Measurements from ENCODE around the gene GCC2.
A peak's percentile ranks its signal among the peaks of the same experiment; 100 is the strongest.
"Not testable (repeated sequence)": the region's sequence is repeated elsewhere in the genome, so short reads cannot be mapped to it uniquely, and the experiment has no call there.

GCC2 gene

DNA sequence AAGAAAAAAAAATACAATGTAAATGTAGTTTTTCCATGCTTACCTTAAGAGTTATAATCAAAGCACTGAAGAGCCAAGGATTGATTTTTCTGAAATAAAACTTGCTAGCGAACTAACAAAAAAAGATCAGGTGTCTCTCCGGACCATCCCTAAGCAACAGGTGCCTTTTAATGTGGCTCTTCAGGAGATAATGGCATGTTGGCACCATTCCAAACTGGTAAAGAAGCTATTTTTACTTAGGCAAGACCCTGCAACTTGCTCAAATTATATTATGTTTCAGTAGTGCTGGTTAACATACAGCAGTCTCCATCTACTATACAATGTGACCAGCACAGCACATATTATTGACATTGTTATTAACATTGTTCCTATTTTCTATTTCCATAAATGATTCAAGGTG is 2.3 kb upstream of the GCC2 start:
- no peak for DNase-seq

DNA sequence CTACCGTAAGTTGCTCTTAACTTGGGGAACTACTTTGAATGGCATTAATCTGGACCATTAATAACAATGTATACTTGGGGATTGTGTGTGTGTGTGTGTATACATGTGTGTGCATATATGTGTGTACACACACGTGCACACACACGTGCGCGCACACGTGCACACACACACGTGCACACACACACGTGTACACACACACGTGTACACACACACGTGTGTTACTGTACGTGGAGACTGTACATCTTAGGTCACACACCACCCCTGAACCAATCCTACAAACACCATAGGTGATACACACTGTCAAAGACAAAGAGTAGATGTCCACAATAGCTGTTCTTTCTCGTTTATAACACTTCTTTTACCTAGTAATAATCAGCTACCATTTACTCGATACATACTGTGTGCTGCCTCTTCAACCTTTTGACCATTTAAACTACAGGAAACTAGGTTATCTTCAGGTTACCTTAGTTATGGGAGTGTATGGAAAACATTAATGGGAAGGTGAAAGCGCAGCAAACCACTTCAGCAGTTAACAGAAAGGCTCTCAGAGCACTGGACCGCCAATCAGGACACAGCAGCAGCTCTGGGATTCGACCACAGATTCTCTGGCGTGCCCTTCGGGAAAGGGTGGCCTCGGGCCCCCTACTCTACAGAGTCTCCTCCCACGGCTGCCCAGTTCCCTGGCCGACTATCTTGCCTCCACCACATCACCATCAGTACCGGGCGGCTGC is 894 bp upstream of the GCC2 start:
- DNase-seq, result peak; percentile 97

DNA sequence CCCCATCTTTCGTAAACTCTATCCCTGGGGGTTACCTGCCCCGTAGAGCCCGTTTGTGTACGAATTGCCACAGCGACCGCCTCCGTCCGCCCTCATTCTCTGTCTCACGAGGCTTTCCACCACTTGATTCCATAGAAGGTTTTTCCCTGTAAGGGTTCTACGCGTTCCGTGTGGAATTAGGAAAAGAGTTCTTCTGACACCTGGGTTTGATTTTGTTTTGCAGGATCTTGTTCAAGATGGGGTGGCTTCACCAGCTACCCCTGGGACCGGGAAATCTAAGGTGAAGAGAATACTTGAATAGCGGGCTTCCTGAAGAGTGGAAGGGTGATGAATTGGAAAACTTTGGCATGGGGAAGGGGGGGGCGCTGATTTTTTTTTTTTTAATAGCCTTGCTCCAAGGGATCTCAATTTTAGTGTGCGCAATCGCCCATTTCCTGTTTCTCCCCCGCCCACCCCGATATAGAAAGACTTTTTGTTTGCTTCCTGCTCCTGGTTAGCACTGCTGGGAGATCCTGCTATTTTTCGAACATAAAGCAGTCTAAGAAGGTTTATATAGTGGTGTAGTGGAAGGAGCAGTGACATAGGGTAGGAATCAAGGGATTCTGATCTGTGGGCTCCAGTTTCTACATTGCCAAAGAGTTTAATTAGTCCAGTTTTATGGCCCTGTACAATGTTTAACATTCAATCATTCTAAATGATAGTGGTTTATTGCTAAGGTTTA is 564 bp downstream of the GCC2 start:
- DNase-seq, result no peak

DNA sequence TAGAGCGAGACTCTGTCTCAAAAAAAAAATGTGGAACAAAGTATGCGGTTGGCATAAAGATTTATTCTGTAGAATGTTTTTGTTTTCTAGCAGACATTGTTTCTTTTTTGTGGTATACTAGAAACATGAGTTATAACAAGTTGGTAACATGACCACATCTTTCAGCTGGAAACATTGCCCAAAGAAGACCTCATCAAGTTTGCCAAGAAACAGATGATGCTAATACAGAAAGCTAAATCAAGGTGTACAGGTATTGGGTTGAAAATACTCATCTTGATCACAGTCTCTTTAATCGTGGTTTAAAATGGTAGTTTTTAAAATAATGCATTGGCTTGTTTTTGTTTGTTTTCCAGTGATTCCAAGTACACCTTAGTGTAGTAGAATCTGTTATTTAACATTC is 1.9 kb downstream of the GCC2 start:
- DNase-seq, result no peak

DNA sequence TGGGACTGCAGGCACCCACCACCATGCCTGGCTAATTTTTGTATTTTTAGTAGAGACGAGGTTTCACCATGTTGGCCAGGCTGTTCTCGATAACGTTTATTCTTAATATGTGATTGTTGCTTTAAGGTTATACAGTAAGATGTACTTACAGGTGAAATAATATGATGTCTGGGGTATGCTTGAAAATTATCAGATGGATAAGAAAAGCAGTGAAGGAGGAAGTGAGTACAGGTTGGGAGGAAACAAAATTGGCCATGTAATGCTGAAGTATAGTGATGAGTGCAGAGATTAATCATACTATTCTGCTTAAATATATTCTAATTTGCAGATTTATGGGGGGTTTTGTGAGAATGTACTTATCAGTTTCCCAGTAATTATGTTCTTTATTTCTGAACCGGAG is 3.0 kb downstream of the GCC2 start:
- no peak for DNase-seq

DNA sequence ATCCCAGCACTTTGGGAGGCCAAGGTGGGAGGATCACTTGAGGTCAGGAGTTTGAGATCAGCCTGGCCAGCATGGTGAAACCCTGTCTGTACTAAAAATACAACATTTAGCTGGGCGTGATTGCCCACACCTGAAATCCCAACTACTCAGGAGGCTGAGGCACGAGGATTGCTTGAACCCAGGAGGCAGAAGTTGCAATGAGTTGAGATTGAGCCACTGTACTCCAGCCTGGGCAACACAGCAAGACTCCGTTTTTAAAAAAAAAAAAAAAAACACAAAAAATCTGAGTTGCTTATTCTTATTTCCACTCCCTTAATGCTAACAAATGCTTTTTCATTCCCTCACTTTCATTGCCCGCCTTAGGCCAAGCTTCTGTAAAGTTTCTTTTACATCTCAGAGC is 4.5 kb downstream of the GCC2 start:
- DNase-seq, result not testable (repeated sequence)

DNA sequence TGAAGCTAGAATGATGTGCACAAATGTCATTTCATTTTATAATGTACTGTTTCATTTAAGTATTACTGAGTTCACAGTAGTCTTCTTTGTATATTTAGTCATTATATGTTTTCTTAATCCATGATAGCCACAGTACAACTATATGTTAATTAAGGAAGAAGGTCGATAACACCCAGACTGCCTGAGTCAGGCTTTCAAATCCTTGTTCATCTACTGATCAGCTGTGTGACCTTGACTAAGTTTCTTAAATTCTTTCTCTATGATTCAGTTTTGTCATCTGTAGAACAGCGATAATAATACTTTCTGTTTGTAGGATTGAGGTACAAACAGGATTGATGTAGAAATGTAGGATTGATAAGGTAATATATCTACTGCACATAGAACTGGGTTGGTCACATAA is 5.4 kb downstream of the GCC2 start:
- no peak for DNase-seq

DNA sequence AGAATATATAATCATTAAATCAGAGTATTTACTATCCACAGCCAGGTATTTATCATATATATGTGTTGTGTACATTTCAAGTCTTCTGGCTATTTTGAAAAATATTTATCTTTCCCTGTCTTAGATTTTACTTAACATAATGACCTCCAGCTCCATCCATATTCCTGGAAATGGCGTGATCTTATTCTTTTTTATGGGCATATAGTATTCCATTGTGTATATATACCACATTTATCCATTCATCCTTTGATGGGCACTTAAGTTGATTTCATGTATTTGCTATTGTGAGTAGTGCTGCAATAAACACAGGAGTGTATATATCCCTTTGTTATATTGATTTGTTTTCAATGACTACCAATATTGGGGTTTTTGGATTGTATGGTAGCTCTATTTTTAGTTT is 6.6 kb downstream of the GCC2 start:
- DNase-seq, result no peak

DNA sequence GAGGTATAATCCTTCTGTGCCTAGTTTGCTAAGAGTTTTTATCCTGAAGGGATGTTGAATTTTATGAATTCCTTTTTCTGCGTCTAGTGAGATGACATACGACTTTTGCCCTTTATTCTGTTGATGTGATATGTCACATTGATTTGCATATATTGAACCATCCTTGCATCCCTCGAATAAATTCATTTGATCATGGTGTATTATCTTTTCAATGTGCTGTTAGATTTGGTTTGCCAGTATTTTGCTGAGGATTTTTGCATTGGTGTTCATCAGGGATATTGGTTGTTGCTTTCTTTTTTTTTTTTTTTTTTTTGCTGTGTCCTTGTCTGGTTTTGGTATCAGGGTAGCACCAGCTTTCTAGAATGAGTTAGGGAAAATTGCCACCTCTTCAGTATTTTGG is 9.1 kb downstream of the GCC2 start:
- no peak for DNase-seq

DNA sequence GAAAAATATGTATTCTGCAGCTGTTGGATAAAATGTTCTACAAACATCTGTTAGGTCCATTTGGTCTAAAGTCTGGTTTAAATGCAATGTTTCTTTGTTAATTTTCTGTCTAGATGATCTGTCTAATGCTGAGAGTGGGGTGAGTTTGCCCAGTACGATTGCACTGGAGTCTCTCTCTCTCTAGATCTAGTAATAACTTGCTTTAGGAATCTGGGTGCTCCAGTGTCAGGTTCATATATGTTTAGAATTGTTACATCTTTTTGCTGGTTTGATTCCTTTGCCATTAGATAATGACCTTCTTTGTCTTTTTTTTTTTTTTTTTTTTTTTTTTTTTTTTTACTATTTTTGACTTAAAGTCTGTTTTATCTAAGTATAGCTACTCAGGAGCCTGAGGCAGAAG is 10.4 kb downstream of the GCC2 start:
- DNase-seq, result no peak

DNA sequence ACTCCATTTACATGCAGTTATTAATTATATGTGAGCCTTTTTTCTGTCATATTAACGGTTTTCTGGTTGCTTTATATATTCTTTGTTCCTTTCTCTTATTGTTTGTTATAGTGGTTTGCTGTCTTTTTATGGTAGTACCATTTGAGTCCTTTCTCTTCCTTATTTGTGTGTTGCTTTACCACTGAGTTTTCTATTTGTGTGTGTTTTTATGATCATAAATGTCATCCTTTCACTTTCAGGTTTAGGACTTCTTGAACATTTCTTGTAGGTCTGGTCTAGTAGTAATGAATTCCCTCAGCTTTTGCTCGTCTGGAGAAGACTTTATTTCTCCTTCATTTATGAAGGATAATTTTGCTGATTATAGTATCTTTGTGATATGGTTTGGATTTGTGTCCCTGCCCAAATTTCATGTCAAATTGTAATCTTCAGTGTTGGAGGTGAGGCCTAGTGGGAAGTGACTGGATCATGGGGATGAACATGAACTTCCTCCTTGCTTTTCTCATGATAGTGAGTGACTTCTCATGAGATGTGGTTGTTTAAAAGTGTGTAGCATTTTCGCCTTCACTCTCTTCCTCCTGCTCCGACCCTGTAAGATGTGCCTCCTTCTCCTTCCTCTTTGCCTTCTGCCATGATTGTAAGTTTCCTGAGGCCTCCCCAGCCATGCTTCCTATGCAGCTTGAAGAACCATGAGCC is 11.5 kb downstream of the GCC2 start:
- no peak for DNase-seq

DNA sequence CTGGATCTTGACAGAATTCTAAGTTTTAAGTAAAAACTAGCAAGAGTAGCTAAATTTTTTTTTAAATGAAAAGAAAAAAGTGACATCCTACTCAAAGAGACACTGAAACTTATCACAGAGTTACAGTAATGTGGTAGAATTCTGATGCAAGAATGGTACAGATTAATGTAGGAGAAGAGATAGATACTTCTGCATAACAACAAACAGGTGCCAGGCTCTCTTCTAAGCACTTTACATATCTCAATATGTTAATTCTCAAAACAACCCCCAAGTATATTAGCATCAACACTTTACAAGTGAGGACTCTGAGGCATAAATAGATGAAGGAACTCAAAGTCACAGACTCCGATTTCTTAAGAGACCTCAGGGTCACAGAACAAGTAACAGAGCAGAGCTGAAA is 28.1 kb downstream of the GCC2 start:
- DNase-seq, result no peak

DNA sequence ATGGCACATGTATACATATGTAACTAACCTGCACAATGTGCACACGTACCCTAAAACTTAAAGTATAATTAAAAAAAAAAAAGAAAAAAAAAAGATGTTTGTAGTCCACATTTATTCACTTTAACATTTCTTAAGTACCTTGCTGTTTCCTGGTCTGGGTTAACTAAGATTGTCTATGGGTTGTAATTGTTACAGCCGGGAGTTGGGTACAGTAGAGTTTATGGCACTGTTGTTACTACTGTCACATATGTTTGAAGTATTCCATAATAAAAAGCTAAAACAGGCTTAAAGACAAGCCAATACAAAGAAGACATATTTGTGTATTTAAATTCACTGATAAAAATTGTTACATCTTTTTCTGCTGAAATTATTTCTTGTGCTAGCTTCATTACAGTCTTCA is 36.2 kb downstream of the GCC2 start:
- no peak for DNase-seq

DNA sequence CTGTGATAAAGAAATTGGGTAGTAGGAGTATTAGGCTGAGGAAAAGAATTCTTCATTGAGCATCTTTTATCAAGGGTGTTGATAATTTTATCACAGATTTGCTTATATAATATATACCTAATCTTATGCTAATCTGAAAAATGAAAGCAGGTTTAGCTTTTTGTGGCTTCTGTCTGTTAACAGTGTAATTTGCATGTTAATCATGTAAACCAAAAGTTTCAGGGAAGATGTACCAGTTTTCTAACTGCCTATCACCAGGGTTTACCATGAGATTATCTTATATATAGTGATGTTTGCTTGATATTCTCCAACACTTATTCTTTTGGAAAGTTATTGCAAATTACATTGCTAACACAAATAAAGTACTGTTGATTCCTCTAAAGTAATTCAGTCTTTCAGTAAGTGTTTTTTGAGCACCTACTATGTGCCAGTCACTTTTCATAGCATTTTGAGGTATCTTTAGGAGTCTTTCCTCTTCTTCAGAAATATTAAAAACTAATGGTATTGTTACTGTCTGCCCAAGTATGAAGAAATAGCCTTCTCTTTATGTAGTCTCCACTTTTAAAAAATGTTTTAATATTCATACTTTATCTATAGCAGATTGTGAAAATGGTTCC is 41.6 kb downstream of the GCC2 start:
- no peak for DNase-seq

DNA sequence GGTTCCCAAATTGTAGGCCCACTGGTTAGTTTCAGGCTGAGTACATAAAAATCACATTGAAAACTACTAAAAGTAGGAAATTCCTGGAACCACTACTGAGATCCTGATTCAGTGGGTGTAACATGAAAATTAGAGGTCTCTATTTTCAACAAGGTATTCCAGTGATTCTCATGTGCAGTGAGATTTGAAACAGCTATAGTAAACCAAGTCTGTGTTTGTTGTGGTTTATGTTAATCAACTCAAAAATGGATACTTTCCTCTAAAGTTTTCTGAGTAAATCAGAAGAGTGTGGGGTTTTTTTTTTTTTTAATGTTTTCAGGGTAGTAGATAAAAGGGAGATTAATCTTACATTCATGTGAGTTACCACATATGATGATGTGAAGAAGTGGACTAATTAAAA is 42.8 kb downstream of the GCC2 start:
- DNase-seq, result no peak

DNA sequence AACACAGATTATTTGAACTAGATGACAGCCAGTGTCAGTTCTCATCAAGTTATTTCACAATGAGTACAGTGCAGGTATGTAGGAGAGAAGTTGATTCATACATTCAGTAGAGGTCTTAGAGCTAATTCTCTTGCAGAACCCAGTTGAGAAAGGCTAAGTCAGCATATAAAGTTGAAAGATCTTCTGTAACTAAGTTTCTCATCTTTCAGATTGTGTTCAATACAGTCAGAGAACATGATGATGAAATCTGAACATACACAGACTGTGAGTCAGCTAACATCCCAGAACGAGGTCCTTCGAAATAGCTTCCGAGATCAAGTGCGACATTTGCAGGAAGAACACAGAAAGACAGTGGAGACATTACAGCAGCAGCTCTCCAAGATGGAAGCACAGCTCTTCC is 43.4 kb downstream of the GCC2 start:
- peak; percentile 68 for DNase-seq

DNA sequence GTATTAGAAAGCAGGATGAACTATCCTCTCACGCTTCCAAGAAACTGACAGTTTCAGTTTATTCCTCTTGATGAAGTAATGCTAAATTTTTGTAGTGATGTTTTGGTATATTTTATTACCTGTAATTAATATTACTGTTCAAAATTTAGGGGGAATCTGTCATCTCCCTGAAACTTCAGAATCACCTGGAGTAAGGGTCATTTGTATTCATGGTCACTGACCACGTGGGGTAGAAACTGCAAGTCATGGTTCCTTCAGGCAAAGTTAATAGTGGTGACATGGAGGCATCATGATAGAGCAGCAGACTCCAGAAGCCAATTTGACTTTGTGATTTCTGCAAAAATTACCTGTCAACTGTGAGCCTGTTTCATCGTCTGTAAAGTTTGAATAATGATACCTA is 47.2 kb downstream of the GCC2 start:
- DNase-seq, result not testable (repeated sequence)

DNA sequence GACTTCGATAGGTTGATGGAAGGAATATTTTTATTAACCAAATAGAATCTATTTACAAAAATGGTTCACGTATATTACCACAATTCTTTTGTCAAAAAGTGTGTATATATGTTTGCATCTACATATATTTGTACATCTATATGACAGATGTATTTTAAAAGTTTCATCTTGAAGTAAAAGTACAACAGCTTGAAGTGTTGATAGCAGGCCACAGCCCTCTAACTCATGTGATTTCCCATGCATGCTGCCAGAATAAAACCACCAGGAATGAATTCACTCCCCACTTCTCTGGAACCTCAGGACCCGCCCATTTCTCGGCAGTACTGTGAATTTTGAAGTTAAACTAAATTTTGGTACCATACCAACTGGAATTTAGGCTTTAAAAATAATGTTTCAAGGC is 58.6 kb downstream of the GCC2 start:
- DNase-seq, result not testable (repeated sequence)

DNA sequence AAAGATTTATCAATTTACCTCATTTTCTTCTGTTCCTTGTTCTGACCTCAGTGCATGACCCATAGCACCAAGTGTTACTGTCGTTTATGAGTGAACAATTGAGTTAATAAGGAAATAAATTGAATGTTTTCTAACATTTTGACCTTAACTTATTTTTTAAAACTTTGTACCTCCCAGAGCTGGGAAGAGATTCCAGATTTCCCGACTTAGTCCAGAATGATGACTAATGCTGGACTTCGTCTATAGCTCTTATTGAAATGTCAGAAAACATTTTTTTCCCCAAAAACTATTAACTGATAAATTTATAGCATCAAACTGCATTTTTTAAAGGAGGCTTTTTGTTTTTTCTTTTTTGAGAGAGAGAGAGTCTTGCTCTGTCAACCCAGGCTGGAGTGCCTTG is 63.4 kb downstream of the GCC2 start:
- not testable (repeated sequence) for DNase-seq

DNA sequence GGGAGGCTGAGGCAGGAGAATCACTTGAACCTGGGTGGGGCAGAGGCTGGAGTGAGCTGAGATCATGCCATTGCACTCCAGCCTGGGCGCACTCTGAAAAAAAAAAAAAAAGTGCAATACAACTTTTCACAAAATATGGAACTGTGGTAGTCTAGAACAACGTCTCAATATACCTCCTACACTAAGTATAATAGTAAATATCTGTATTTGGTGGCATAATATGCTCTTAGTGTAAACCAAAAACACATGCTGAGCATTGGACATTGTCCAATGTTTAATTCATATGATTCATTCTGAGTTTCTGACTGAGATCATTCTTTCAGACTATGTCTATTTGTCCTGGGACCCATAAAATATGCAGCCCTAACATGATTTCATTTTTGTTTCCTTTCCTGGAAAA is 65.5 kb downstream of the GCC2 start:
- DNase-seq, result not testable (repeated sequence)

DNA sequence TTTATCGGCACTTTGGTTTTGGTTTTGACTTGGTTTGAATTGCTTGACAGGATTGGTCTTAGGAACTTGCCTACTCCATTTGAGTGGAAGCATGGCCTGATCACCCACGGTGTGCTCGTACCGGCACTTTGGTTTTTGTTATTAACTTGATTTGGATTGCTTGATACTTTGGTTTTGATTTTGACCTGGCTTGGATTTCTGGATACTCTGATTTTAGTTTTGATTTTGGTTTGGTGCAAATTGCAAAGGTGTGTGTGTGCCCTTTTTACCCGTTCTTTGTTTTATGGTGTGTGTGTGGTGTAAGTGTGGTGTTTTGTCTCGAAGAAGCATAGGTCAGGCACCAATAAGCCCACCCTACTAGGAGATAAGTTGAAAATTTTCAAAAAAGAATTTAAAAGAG is 75.7 kb downstream of the GCC2 start:
- DNase-seq, result not testable (repeated sequence)

DNA sequence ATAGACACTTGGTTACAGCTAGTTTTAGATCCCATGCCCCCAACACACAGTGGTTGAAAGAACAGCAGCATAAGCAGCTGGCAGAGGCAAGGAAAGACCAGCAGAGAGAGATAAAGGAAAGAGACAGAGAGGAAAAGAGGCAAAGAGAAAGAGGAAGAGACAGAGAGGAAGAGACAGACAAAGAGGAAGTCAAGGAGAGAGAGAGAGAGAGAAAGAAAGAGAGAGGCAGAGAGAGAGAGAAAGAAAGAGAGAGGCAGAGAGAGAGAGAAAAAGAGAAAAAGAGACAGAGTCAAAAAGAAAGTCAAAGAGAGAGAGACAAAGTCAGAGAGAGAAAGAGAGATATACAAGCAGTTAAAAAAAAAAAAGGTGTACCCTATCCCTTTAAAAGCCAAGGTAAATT is 76.3 kb downstream of the GCC2 start:
- DNase-seq, result not testable (repeated sequence)

DNA sequence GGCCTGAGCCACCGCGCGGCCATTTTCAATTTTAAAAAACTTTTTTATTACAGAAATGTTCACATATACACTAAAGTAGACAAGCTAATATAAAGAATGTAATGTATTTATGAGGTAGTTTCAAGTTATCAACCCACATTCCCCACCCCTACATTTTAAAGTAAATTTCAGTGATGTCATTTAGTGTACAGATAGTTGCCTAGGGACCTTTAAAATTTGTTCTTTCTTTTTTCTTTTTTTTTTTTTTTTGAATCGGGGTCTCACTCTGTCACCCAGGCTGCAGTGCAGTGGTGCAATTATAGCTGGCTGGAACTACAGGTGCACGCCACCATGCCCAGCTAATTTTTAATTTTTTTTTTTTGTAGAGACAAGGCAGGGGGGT is 82.7 kb downstream of the GCC2 start:
- no peak for DNase-seq

All from islet precursor cell (in vitro differentiated cells).